T-helper 9 cell (primary cell): ENCODE results near the gene CBX4.

Experiments
- DNase-seq: peaks from one replicate; pipeline ENCODE4 v3.0.0-alpha.2; 2020

Gene CBX4

DNA sequence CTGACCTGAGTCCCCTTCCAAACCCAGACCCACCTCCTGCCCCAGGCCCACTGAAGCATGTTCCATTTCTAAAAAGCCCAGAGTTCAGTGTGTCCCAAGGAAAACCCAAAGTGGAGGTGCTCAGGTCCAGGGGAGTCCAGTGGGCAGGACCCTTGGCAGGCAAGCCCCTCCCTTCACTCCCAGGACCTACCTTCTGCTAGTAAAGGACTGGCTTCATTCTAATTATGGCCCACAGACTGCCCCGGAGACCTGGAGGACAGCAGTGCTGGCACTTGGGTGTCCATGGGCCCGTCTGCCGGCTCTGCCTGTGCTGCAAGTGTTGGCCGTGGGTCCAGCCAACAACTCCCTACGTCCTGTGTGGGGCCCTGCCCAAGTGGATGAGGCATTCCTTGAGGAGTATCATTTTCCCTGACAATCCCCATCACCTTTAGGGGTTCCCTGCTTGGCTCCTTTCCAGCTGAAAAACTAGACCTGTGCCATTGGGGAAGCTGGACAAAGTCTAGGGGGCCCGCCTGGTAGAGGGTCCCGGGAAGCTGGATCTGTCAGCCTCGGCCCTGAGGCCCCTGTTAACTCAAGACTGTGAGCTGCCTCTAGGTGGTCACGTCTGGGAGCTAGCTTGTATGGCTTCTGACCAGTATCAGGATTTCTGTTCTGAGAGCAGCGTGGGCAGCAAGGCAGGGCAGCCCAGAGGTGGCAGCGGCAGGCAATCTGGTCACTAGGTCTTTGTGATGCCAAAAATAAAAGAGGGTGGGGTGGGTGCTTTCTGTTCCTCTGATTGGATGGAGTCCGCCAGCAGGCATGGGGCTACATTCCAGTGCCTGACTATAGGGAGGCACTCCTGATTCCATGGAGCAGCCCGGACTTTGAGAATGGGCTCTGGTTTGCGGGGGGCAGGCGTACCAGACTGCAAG, 53.1 kb downstream of the CBX4 start:
- no peak for DNase-seq

DNA sequence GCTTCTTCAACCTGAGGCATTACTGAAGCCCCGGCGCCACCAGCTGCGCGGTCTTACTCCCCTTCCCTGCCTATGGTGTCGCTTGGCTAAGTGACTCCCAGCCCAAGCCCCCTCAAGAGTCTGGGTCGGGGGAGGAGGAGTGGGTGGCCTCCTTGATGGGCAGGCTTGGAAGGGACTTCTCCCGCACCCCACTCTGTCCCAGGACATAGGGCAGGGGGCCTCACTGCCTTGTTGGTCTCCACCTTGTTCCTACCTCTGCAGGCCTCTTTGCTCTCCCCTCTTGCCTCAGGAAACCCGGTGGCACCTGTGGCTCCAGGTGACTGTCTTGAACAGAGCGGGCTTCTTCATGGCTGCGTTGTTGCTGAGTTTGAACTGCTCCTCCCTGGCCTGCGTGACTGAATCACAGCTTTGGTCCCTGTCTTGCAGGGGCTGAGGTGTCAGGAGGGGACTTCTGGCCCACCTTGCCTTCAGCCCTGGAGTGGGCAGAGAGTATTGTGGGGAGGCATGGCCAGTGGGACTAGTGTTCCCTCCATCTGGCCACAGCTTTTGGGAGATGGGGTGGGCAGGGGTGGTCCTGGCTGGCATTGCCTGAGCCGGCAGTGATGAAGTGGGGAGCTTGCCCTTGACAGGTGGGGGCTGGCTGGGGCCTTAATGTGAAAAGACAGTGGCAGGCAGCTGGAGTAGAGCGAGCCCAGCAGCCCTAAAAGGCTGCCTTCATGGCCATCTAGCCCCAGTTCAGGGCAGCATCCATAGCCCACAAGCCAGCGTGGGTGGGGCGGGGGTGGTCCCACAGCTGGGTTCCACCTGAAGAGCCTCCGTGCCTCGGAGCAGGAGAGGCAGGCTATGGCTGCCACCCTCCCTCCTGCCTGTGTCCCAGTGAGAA, 54.0 kb downstream of the CBX4 start:
- no peak for DNase-seq

DNA sequence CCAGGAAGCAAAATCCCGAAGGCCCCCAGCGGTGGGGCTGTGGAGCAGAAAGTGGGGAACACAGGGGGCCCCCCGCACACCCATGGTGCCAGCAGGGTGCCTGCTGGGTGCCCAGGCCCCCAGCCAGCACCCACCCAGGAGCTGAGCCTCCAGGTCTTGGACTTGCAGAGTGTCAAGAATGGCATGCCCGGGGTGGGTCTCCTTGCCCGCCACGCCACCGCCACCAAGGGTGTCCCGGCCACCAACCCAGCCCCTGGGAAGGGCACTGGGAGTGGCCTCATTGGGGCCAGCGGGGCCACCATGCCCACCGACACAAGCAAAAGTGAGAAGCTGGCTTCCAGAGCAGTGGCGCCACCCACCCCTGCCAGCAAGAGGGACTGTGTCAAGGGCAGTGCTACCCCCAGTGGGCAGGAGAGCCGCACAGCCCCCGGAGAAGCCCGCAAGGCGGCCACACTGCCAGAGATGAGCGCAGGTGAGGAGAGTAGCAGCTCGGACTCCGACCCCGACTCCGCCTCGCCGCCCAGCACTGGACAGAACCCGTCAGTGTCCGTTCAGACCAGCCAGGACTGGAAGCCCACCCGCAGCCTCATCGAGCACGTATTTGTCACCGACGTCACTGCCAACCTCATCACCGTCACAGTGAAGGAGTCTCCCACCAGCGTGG, 54.8 kb downstream of the CBX4 start:
- DNase-seq: no peak

DNA sequence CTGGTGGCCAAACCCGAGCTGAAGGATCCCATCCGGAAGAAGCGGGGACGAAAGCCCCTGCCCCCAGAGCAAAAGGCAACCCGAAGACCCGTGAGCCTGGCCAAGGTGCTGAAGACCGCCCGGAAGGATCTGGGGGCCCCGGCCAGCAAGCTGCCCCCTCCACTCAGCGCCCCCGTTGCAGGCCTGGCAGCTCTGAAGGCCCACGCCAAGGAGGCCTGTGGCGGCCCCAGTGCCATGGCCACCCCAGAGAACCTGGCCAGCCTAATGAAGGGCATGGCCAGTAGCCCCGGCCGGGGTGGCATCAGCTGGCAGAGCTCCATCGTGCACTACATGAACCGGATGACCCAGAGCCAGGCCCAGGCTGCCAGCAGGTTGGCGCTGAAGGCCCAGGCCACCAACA, 55.3 kb downstream of the CBX4 start:
- no peak for DNase-seq
